ENCODE results near the gene DBP. TPM values are rescaled to one million over a fixed set of nuclear protein-coding genes. Genes with fewer than 3 reads are reported as not detected.

DBP gene
- total and polyA plus RNA-seq, 2 of the 13 experiments (the other 11 are each of a cell fraction or from before 2014, with no cell fraction given), result 1.7 to 5.8 TPM

- TF ChIP-seq ZSCAN5A (CRISPR knock-in tag; IDR thresholded peaks at IDR 0.05; ENCODE audit: borderline replicate concordance), result no peak
- 0 out of 2 replicates have a peak, but pooled peaks have one; percentile 26 for TF ChIP-seq PHF8 (CRISPR knock-in tag; IDR thresholded peaks at IDR 0.05)
- TF ChIP-seq ZBTB7B (CRISPR knock-in tag; IDR thresholded peaks at IDR 0.05), result peak; percentile 41; the same call in 1 of the 2 replicates
- 0 out of 2 replicates have a peak, but pooled peaks have one; percentile 25 for TF ChIP-seq MEIS1 (CRISPR knock-in tag; IDR thresholded peaks at IDR 0.05; ENCODE audit: borderline replicate concordance)
- TF ChIP-seq FOXA3 (CRISPR knock-in tag; IDR thresholded peaks at IDR 0.05), result 0 out of 2 replicates have a peak, but pooled peaks have one; percentile 18
- no peak for TF ChIP-seq MYNN (CRISPR knock-in tag; IDR thresholded peaks at IDR 0.05; ENCODE audit: low read depth)
- no peak for TF ChIP-seq SRSF9 (IDR thresholded peaks at IDR 0.05; ENCODE audit: borderline replicate concordance, insufficient read depth, low read depth, low read length, poor library complexity, severe bottlenecking)
- TF ChIP-seq UBTF (CRISPR knock-in tag; IDR thresholded peaks at IDR 0.05), result peak; percentile 73
- TF ChIP-seq SNAI1 (CRISPR knock-in tag; IDR thresholded peaks at IDR 0.05; ENCODE audit: borderline replicate concordance), result 0 out of 2 replicates have a peak, but pooled peaks have one; percentile 38
- TF ChIP-seq TBX2 (CRISPR knock-in tag; IDR thresholded peaks at IDR 0.05; ENCODE audit: borderline replicate concordance), result peak; percentile 31; the same call in 1 of the 2 replicates
- no peak for TF ChIP-seq ZBTB21 (CRISPR knock-in tag; IDR thresholded peaks at IDR 0.05)
- TF ChIP-seq MED8 (CRISPR knock-in tag; IDR thresholded peaks at IDR 0.05; ENCODE audit: insufficient replicate concordance), result peak; percentile 65
- TF ChIP-seq MED1 (CRISPR knock-in tag; IDR thresholded peaks at IDR 0.05), result 0 out of 2 replicates have a peak, but pooled peaks have one; percentile 19
- peak; percentile 58 to 62; a peak in 2 of 4 replicates for TF ChIP-seq HMGXB4 (CRISPR knock-in tag; IDR thresholded peaks at IDR 0.05; ENCODE audit: borderline replicate concordance in 1 of 2, low read depth in 1 of 2)
- no peak for TF ChIP-seq FOXP4 (CRISPR knock-in tag; IDR thresholded peaks at IDR 0.05)
- TF ChIP-seq ZNF264 (CRISPR knock-in tag; IDR thresholded peaks at IDR 0.05), result 0 out of 2 replicates have a peak, but pooled peaks have one; percentile 23
- 0 out of 2 replicates have a peak, but pooled peaks have one; percentile 42 for TF ChIP-seq SP4 (CRISPR knock-in tag; IDR thresholded peaks at IDR 0.05)
- TF ChIP-seq POGZ (CRISPR knock-in tag; IDR thresholded peaks at IDR 0.05), result 0 out of 2 replicates have a peak, but pooled peaks have one; percentile 31
- TF ChIP-seq GABPB1 (CRISPR knock-in tag; IDR thresholded peaks at IDR 0.05), result peak; percentile 33; the same call in 1 of the 2 replicates
- TF ChIP-seq ZNF883 (CRISPR knock-in tag; IDR thresholded peaks at IDR 0.05; ENCODE audit: not compliant biosample characterization), result no peak
These were observed 38.0 kb upstream of the DBP start (continued) for GRCh38 chr19:48674921-48675824.

Measured in HepG2 (cell line).